GM23338 (cell line): ENCODE results near the gene TMEFF1.

Experiments used
- CTCF ChIP-seq, 2 experiments: fragments of 200-600 bp in 1 of 2; sonication (generic) in 1 of 2; conservative IDR thresholded peaks; 2 replicates each; pipeline versions ENCODE4 v1.5.1 to v1.6.1; 2016 to 2017; ENCODE audit warnings: antibody characterized with exemption in 2 of 2, low read depth in 2 of 2, mild to moderate bottlenecking in 2 of 2, moderate library complexity in 1 of 2
- EZH2 ChIP-seq: fragments of 200-600 bp; sonication (generic); IDR thresholded peaks from one replicate; pipeline ENCODE4 v1.8.0; 2017; ENCODE audit warnings: antibody characterized with exemption, mild to moderate bottlenecking, low read depth; ENCODE audit not compliant: unreplicated experiment
- EZH2phosphoT487 ChIP-seq: fragments of 200-600 bp; sonication (generic); IDR thresholded peaks from one replicate; pipeline ENCODE4 v1.8.1; 2018; ENCODE audit warnings: antibody characterized with exemption; ENCODE audit not compliant: unreplicated experiment
- REST ChIP-seq: IDR thresholded peaks from one replicate; pipeline ENCODE4 v1.6.1; 2018; ENCODE audit warnings: antibody characterized with exemption; ENCODE audit not compliant: unreplicated experiment

- TF ChIP-seq CTCF (conservative IDR thresholded peaks at IDR 0.05; ENCODE audit: low read depth in 2 of 2), result no peak
- TF ChIP-seq REST, result no peak
- no peak for TF ChIP-seq EZH2
- no peak for TF ChIP-seq EZH2phosphoT487
Observed at GRCh38 chr9:100575765-100576386, 102.9 kb downstream of the TMEFF1 start.
